22Rv1 (cell line): Measurements from ENCODE around the gene CCDC180.

Source experiments
- H3K27ac ChIP-seq: fragments of 450-650 bp; 2 replicates; pipeline ENCODE4 v1.5.1; 2017
- CTCF ChIP-seq: fragments of 450-650 bp; IDR thresholded peaks from 2 replicates; pipeline ENCODE4 v1.5.1; 2017; ENCODE audit warnings: mild to moderate bottlenecking
- ZFX ChIP-seq: fragments of 450-650 bp; IDR thresholded peaks from 2 replicates; pipeline ENCODE4 v1.6.1; 2017; ENCODE audit warnings: antibody characterized with exemption, borderline replicate concordance

Gene CCDC180

GRCh38 chr9:97310896-97311295, 3.4 kb downstream of the CCDC180 start:
- TF ChIP-seq ZFX, result no peak
- TF ChIP-seq CTCF, result no peak
- H3K27ac ChIP-seq, result no peak overlapping the region

GRCh38 chr9:97311798-97312500, 4.5 kb downstream of the CCDC180 start:
- no peak overlapping the region for H3K27ac ChIP-seq
- TF ChIP-seq ZFX (no peak), CTCF (no peak)

DNA sequence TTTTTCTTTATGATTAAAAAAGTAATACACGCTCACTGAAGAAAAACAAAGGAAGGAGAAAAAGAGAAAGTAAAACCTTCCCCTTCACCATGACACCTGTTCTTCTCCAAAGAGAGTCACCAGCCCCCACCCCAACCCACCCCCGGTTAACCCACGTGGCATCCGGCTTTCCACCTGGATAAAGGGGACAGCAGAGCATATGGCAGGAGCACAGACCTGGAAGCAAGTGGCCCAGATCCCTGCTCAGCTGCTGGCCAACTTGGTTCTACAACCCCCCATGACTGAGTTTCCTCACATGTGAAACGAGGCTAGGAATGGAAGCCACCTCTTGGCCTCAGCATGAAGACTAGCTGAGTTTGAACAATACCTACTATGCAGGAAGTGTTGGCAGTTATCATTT, 5.1 kb downstream of the CCDC180 start:
- no peak overlapping the region for H3K27ac ChIP-seq
- TF ChIP-seq ZFX (no peak), CTCF (no peak)

DNA sequence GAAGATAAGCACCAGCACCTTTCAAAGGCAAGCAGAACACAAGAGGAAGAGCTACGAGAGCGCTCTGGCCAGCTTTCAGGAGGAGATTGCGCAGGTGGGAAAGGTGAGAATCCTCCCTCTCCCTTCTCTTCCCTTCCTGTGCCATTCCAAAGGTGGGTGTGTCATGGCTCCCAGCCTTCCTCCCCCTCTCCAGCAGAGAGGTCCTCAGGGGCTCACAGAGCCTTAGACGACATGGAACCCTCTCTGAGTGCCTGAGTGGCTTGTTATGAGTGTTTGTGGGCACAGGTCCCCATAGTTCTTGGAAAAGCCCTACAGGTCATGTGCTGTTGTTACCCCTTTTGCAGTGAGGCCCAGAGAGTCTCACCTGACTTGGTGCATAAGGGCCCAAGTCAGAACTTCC, 5.8 kb downstream of the CCDC180 start:
- H3K27ac ChIP-seq, result no peak overlapping the region
- no peak for TF ChIP-seq CTCF
- TF ChIP-seq ZFX, result no peak

DNA sequence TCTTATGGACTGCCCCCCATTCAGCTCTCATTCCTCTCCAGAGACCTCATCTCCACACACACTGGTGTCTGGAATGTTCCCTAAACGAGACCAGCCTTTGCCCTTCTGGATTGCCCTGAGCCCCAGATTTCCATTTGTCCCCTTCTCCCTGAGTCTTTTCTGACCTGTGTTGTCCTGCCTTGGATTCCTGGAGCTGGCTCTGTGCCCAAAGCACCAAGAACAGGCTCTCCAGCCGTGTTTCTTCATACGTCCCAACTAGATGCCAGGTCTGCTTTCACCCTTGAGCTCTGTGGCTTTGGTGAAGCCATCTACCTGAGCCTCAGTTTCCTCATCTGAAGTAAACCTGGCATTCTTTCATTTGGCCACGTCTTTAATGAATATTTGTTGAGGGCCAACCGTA, 6.3 kb downstream of the CCDC180 start:
- TF ChIP-seq CTCF, result no peak
- TF ChIP-seq ZFX, result no peak
- H3K27ac ChIP-seq, result no peak overlapping the region

DNA sequence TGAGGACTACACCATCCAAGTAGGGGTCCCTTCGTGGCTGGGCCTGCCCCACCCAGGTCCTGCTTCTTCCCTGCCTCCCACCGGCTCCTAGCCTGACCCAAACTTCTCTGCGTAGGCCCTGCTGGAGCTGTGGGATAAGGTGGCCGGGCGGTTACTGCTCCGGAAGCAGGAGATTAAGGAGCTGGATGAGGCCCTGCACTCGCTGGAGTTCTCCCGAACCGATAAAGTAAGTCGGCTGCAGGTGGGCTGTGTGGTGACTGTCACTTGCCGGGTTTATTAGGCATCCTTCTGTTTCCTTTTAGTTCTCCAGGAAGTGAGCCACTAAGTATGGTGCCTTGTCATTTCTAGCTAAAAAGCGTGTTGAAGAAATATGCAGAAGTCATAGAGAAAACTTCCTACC, 7.0 kb downstream of the CCDC180 start:
- no peak for TF ChIP-seq CTCF
- no peak for TF ChIP-seq ZFX
- no peak overlapping the region for H3K27ac ChIP-seq

- TF ChIP-seq ZFX (no peak), CTCF (no peak)
- H3K27ac ChIP-seq, result no peak overlapping the region
Measured at GRCh38 chr9:97315550-97315949, 8.1 kb downstream of the CCDC180 start.
